Measurements from ENCODE around the gene OR14A16.

OR14A16 gene

DNA sequence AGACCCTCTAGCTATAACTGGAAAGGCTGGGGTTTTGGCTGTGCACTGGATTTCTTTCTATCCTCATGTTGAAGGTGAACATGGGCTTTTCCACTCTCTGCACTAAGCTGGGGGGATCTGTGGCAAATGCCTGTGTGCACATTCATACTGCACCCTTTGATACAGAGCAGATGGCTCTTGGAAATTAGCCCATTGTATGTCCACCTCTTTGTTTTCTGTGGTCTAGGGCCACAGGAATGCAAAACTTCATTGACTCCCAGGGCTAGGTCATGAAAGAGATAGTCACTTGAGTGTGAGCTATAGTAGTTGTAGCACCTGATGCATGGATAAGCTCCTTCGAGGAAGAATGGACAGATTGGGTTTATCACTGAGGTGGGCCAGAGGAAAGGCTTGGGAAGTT, 5.7 kb upstream of the OR14A16 start:
- TF ChIP-seq, protein P1, sequence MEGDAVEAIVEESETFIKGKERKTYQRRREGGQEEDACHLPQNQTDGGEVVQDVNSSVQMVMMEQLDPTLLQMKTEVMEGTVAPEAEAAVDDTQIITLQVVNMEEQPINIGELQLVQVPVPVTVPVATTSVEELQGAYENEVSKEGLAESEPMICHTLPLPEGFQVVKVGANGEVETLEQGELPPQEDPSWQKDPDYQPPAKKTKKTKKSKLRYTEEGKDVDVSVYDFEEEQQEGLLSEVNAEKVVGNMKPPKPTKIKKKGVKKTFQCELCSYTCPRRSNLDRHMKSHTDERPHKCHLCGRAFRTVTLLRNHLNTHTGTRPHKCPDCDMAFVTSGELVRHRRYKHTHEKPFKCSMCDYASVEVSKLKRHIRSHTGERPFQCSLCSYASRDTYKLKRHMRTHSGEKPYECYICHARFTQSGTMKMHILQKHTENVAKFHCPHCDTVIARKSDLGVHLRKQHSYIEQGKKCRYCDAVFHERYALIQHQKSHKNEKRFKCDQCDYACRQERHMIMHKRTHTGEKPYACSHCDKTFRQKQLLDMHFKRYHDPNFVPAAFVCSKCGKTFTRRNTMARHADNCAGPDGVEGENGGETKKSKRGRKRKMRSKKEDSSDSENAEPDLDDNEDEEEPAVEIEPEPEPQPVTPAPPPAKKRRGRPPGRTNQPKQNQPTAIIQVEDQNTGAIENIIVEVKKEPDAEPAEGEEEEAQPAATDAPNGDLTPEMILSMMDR (IDR thresholded peaks at IDR 0.05; ENCODE audit: low read depth, low read length): no peak
- Histone ChIP-seq H3K36me3 (no peaks in the 10 kb centered on the region), H3K4me3 (ENCODE audit: low read depth, low read length) (no peak overlapping the region), H3K27me3 (ENCODE audit: insufficient read depth, low read depth, severe bottlenecking) (no peaks in the 10 kb centered on the region), H3K27ac (peak overlapping the region; percentile 25; the same call in 1 of the 2 replicates), H3K9me3 (ENCODE audit: severe bottlenecking) (no peaks in the 10 kb centered on the region)
- DNase-seq: peak; percentile 81

DNA sequence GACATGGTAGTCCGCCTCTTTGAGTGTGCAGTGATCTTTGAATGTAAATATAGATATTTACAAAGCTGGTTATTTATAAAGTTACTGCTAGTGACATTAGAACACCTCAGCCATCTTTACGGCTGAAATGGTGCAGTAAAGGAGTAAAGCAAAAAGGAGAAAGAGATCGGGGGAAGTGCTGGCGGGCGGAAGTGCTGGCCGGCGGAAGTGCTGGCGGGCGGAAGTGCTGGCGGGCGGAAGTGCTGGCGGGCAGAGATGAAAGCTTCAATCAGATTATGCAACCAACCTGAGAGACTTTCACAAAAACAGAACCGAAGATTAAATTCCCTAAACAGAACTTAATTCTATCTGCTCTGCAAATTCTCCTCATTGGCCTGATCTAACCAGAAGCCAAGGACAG, 1.4 kb upstream of the OR14A16 start:
- Histone ChIP-seq H3K4me3 (ENCODE audit: low read depth, low read length) (no peak overlapping the region), H3K36me3 (no peaks in the 10 kb centered on the region), H3K27ac (no peak overlapping the region), H3K9me3 (ENCODE audit: severe bottlenecking) (no peaks in the 10 kb centered on the region), H3K27me3 (ENCODE audit: insufficient read depth, low read depth, severe bottlenecking) (no peaks in the 10 kb centered on the region)
- no peak for DNase-seq
- TF ChIP-seq, protein P1 (IDR thresholded peaks at IDR 0.05; ENCODE audit: low read depth, low read length): no peak

DNA sequence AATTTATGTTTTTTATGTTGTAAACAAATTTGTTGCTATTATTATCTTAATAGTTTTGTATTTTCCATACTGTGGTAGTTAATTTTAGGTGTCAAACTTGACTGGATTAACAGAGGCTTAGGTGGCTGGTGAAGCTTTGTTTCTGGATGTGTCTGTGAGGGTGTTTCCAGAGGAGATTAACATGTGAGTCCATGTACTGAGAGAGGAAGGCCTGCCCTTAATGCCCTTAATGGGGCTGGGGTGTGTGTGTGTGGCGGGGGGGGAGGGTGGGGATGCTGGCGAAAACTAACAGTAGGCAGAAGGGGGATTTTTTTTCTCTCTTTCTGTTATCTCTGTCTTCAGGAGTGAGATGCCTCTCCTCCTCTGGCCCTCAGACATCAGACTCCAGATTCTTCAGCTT, 1.9 kb downstream of the OR14A16 start:
- Histone ChIP-seq H3K9me3 (ENCODE audit: severe bottlenecking) (no peaks in the 10 kb centered on the region), H3K27me3 (ENCODE audit: insufficient read depth, low read depth, severe bottlenecking) (no peaks in the 10 kb centered on the region)
- peak; percentile 89 for DNase-seq

DNA sequence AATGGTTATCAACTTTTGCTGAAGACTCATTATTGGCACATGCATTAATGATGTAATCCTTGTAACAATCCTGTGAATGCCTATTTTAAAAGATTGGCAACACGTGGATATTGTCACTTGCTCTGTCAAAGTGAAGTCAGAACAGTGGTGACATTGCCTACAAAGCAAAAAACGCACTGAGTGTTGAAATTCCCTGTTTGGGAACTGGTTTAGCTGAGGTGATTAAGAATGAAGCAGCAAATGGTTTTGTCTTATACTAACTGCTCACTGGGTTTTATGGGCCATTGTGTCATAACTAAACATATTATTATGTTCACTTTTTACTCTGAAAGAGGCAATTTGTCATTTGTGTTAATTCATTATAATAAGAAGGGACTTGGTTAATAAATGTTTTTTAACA, 11.3 kb downstream of the OR14A16 start:
- TF ChIP-seq, protein P1 (IDR thresholded peaks at IDR 0.05; ENCODE audit: low read depth, low read length): no peak
- Histone ChIP-seq H3K27ac (no peak overlapping the region), H3K4me3 (ENCODE audit: low read depth, low read length) (no peak overlapping the region), H3K36me3 (no peaks in the 10 kb centered on the region), H3K9me3 (ENCODE audit: severe bottlenecking) (peaks cover 2% of the 10 kb centered on the region), H3K27me3 (ENCODE audit: insufficient read depth, low read depth, severe bottlenecking) (no peaks in the 10 kb centered on the region)
- no peak for DNase-seq

More for the DNA sequence above, 1.9 kb downstream of the OR14A16 start:
- TF ChIP-seq, protein P1 (IDR thresholded peaks at IDR 0.05; ENCODE audit: low read depth, low read length): no peak
- no peaks in the 10 kb centered on the region for H3K36me3 ChIP-seq
- no peak overlapping the region; the same call in 1 of the 2 replicates for H3K27ac ChIP-seq
- peak overlapping the region; percentile 23 for H3K4me3 ChIP-seq (ENCODE audit: low read depth, low read length)

DNA sequence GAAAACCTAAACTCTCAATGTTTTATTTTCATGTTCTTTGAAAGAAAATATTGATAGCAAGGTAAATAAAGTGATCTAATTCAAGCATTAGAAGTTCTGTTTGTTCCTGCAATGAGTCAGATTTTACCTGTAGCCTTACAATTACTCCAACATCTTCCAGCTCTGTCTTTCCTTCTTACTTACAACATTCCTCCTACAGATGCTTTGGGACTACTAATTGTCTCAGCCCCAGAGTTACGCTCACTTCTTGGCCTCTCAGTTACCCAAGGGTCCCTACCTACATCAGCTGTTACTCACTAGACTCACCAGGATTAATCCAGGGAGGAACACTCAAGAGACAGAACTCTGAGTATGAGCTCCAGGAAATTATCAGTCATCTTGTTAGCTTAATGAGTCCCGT, 26.4 kb downstream of the OR14A16 start:
- H3K27ac ChIP-seq: no peak overlapping the region
- H3K9me3 ChIP-seq (ENCODE audit: severe bottlenecking): peaks cover 5% of the 10 kb centered on the region
- H3K36me3 ChIP-seq: no peaks in the 10 kb centered on the region
- DNase-seq: no peak
- H3K27me3 ChIP-seq (ENCODE audit: insufficient read depth, low read depth, severe bottlenecking): no peaks in the 10 kb centered on the region
- TF ChIP-seq, protein P1 (IDR thresholded peaks at IDR 0.05; ENCODE audit: low read depth, low read length): no peak
- H3K4me3 ChIP-seq (ENCODE audit: low read depth, low read length): no peak overlapping the region

DNA sequence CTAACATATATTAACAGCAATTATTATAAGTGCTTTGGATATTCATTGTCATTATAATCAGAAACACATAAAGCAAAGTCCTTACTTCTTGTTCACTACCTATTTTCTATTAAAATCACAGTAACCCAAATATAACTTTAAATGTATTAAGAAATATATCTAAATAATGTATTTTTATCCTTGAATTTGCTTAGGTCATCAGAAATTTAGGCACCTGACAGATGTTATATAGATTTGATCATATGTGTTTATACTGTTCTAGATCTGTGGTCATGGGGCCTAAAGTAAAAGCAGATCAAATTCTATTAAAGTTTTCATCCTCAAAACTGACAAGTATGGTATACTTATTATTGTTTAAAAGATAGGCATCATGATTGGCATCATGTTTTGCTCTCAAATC, 54.3 kb downstream of the OR14A16 start:
- Histone ChIP-seq H3K36me3 (no peaks in the 10 kb centered on the region), H3K9me3 (ENCODE audit: severe bottlenecking) (no peaks in the 10 kb centered on the region), H3K27me3 (ENCODE audit: insufficient read depth, low read depth, severe bottlenecking) (no peaks in the 10 kb centered on the region), H3K27ac (no peak overlapping the region), H3K4me3 (ENCODE audit: low read depth, low read length) (no peak overlapping the region)
- TF ChIP-seq, protein P1 (IDR thresholded peaks at IDR 0.05; ENCODE audit: low read depth, low read length): no peak
- no peak for DNase-seq

Data from WERI-Rb-1 (cell line).